ENCODE measurements around the gene FN1.

The FN1 gene

GRCh38 chr2:215382480-215382879 lies 53.4 kb downstream of the FN1 start:
- DNase-seq (ENCODE audit: low spot score), result no peak

- no peak for DNase-seq (ENCODE audit: low spot score)
These were observed 53.9 kb downstream of the FN1 start for GRCh38 chr2:215382011-215382410.

GRCh38 chr2:215380699-215381098 lies 55.2 kb downstream of the FN1 start:
- no peak for DNase-seq (ENCODE audit: low spot score)

- no peak for DNase-seq (ENCODE audit: low spot score)
These were observed 55.9 kb downstream of the FN1 start for GRCh38 chr2:215379948-215380347.

- DNase-seq (ENCODE audit: low spot score), result no peak
These were observed 56.8 kb downstream of the FN1 start for GRCh38 chr2:215379039-215379438.

GRCh38 chr2:215378045-215378444 lies 57.8 kb downstream of the FN1 start:
- no peak for DNase-seq (ENCODE audit: low spot score)

GRCh38 chr2:215377283-215377682 lies 58.6 kb downstream of the FN1 start:
- no peak for DNase-seq (ENCODE audit: low spot score)

GRCh38 chr2:215376103-215376780 lies 59.6 kb downstream of the FN1 start:
- DNase-seq (ENCODE audit: low spot score), result no peak

- no peak for DNase-seq (ENCODE audit: low spot score)
These were observed 60.4 kb downstream of the FN1 start for GRCh38 chr2:215375467-215375830.

- no peak for DNase-seq (ENCODE audit: low spot score)
These were observed 61.0 kb downstream of the FN1 start for GRCh38 chr2:215374642-215375466.

- DNase-seq (ENCODE audit: low spot score), result no peak
These were observed 61.9 kb downstream of the FN1 start for GRCh38 chr2:215374002-215374401.

- DNase-seq (ENCODE audit: low spot score), result no peak
These were observed 62.8 kb downstream of the FN1 start for GRCh38 chr2:215372968-215373649.

- no peak for DNase-seq (ENCODE audit: low spot score)
These were observed 63.7 kb downstream of the FN1 start for GRCh38 chr2:215371915-215372897.

GRCh38 chr2:215370112-215370965 lies 65.5 kb downstream of the FN1 start:
- no peak for DNase-seq (ENCODE audit: low spot score)

- no peak for DNase-seq (ENCODE audit: low spot score)
These were observed 66.6 kb downstream of the FN1 start for GRCh38 chr2:215369181-215369760.

GRCh38 chr2:215368493-215368809 lies 67.4 kb downstream of the FN1 start:
- DNase-seq (ENCODE audit: low spot score), result no peak

GRCh38 chr2:215367662-215368492 lies 68.0 kb downstream of the FN1 start:
- no peak for DNase-seq (ENCODE audit: low spot score)

- DNase-seq (ENCODE audit: low spot score), result no peak
These were observed 69.3 kb downstream of the FN1 start for GRCh38 chr2:215366440-215367032.

GRCh38 chr2:215365184-215365658 lies 70.6 kb downstream of the FN1 start:
- no peak for DNase-seq (ENCODE audit: low spot score)

All from CD4-positive, alpha-beta T cell treated with Interleukin-15 for 4 hours (primary cell).